Measurements from ENCODE around the gene HDAC4.

- no peak for TF ChIP-seq TARDBP (IDR thresholded peaks at IDR 0.05)
- TF ChIP-seq NFRKB (IDR thresholded peaks at IDR 0.05) = no peak
- TF ChIP-seq ELF4 (IDR thresholded peaks at IDR 0.05) = no peak
- TF ChIP-seq FOXM1 (IDR thresholded peaks at IDR 0.05; ENCODE audit: borderline replicate concordance) = no peak
- TF ChIP-seq FOXA1 (IDR thresholded peaks at IDR 0.05) = no peak
- TF ChIP-seq LEF1 (IDR thresholded peaks at IDR 0.05; ENCODE audit: borderline replicate concordance) = no peak
- no peak for TF ChIP-seq FOXK2 (IDR thresholded peaks at IDR 0.05)
These were observed 9.3 kb downstream of the HDAC4 start for GRCh38 chr2:239391286-239392071.

Measured in HEK293T (cell line).